GM19328 (cell line): Measurements from ENCODE around the gene TOR4A.
A peak's percentile ranks its signal among the peaks of the same experiment; 100 is the strongest.

Experiments used
- ATAC-seq: cut with Tn5 transposase; IDR thresholded peaks from one replicate; pipeline ENCODE4 v1.9.1; 2021; ENCODE audit warnings: mild to moderate bottlenecking, moderate library complexity; ENCODE audit not compliant: unreplicated experiment

Gene TOR4A

GRCh38 chr9:137293094-137293481 is 15.6 kb downstream of the TOR4A start:
- ATAC-seq: no peak

GRCh38 chr9:137293482-137294090 is 16.1 kb downstream of the TOR4A start:
- no peak for ATAC-seq

GRCh38 chr9:137294091-137294680 is 16.7 kb downstream of the TOR4A start:
- ATAC-seq: no peak

- no peak for ATAC-seq
Observed at GRCh38 chr9:137294681-137295237, 17.2 kb downstream of the TOR4A start.

GRCh38 chr9:137295238-137295811 is 17.8 kb downstream of the TOR4A start:
- ATAC-seq: no peak

GRCh38 chr9:137295849-137296669 is 18.5 kb downstream of the TOR4A start:
- no peak for ATAC-seq

- no peak for ATAC-seq
Observed at GRCh38 chr9:137296670-137297664, 19.4 kb downstream of the TOR4A start.

GRCh38 chr9:137297966-137298365 is 20.4 kb downstream of the TOR4A start:
- ATAC-seq: no peak

GRCh38 chr9:137298401-137299202 is 21.1 kb downstream of the TOR4A start:
- ATAC-seq: no peak

- no peak for ATAC-seq
Observed at GRCh38 chr9:137299203-137299565, 21.7 kb downstream of the TOR4A start.

- ATAC-seq: no peak
Observed at GRCh38 chr9:137299938-137300337, 22.4 kb downstream of the TOR4A start.

- ATAC-seq: no peak
Observed at GRCh38 chr9:137300567-137301080, 23.1 kb downstream of the TOR4A start.

- ATAC-seq: peak; percentile 2
Observed at GRCh38 chr9:137301081-137301947, 23.8 kb downstream of the TOR4A start.

- ATAC-seq: peak; percentile 69
Observed at GRCh38 chr9:137302118-137302448, 24.6 kb downstream of the TOR4A start, which contains the start of gene NRARP. Gene NRARP (minus strand): TSS chr9:137302271. CDS start chr9:137301928, 343 bp downstream.

- peak; percentile 23 for ATAC-seq
Observed at GRCh38 chr9:137302449-137303150, 25.1 kb downstream of the TOR4A start.

- ATAC-seq: no peak
Observed at GRCh38 chr9:137303151-137303892, 25.8 kb downstream of the TOR4A start.

- no peak for ATAC-seq
Observed at GRCh38 chr9:137303893-137304382, 26.4 kb downstream of the TOR4A start.
